AG04450 (cell line): ENCODE measurements around the gene PCDHA4. TPM values are rescaled to one million over a fixed set of nuclear protein-coding genes. Genes with fewer than 3 reads are reported as not detected.
"Not testable (repeated sequence)": the region's sequence is repeated elsewhere in the genome, so short reads cannot be mapped to it uniquely, and the experiment has no call there.

Source experiments
- CTCF ChIA-PET: fragments of 300-600, 350-600 bp; formaldehyde crosslinking; extraction: SDS; loops from one replicate; lab custom pipeline; 2022; ENCODE audit warnings: antibody characterized with exemption, inconsistent platforms; lab: Charles Lee
- POLR2A ChIA-PET: fragments of 350-600 bp; formaldehyde crosslinking; extraction: SDS; loops from one replicate; lab custom pipeline; 2021; ENCODE audit warnings: antibody characterized with exemption, inconsistent platforms; lab: Yijun Ruan, JAX
- DNase-seq: peaks from one replicate; pipeline ENCODE4 v3.0.0-alpha.2; 2011; ENCODE audit warnings: low read depth, low spot score
- H3K27ac ChIP-seq: one replicate; pipeline ENCODE4 v1.5.1; 2012; ENCODE audit warnings: low read depth, low read length, control low read depth
- H3K27me3 ChIP-seq: one replicate; pipeline ENCODE4 v1.6.0; 2012; ENCODE audit warnings: low read length; ENCODE audit not compliant: control insufficient read depth, insufficient read depth
- H3K4me3 ChIP-seq: 2 replicates; pipeline ENCODE4 v1.5.1; 2011; ENCODE audit warnings: mild to moderate bottlenecking, low read depth, low read length, control low read depth
- H3K9me3 ChIP-seq: 2 replicates; pipeline ENCODE4 v1.5.1; 2012; ENCODE audit warnings: low read length; ENCODE audit not compliant: control insufficient read depth, insufficient read depth
- CTCF ChIP-seq: IDR thresholded peaks from 2 replicates; pipeline ENCODE4 v1.5.1; 2011; ENCODE audit warnings: low read depth, low read length, control low read depth, inconsistent platforms
- polyA plus RNA-seq: library from polyadenylated mRNA; depleted of rRNA; stranded (reverse); fragments of >200 nt; gene quantifications from 2 replicates; pipeline ENCODE4 v1.2.3, GENCODE V29; 2011

Gene PCDHA4
- polyA plus RNA-seq, 1 experiment, result not detected

DNA sequence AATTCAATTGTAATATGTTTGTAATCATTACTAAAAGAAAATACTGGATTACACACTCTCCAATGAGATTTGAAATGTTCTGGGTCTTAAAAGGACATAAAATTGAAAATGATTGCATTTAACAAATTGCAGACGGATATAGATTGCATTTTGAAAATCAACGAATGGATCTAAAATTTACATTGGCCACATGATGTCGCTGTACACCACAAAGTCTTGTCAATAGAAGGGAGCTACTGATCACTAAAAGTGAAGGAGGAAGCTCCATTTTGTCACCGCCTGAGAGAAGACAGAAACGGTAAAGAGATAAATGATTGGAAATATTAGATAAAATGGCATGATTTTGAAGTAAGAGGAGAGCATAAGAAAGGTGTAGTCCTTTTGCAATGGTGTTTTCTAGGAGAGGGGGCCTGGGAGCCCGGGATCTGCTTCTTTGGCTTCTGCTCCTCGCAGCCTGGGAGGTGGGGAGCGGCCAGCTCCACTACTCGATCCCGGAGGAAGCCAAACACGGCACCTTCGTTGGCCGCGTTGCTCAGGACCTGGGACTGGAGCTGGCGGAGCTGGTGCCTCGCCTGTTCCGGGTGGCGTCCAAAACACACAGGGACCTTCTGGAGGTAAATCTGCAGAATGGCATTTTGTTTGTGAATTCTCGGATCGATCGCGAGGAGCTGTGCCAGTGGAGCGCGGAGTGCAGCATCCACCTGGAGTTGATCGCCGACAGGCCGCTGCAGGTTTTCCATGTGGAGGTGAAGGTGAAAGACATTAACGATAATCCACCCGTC is 20.8 kb upstream of the PCDHA4 start, which contains the start of gene PCDHA1:
Gene PCDHA1 (plus strand): TSS at position 236 of the 782 bp plus-strand sequence.
- no peak for TF ChIP-seq CTCF
- no peak within 1 kb of the TSS for H3K27ac ChIP-seq
- no peaks in the 10 kb centered on the region for H3K27me3 ChIP-seq
- no peak for DNase-seq
- peaks cover 38% of the 10 kb centered on the region for H3K9me3 ChIP-seq
- CTCF ChIA-PET, result no interaction called here
- H3K4me3 ChIP-seq, result no peak within 1 kb of the TSS
- POLR2A ChIA-PET, result no interaction called here

GRCh38 chr5:140787422-140787821 is 19.4 kb upstream of the PCDHA4 start:
- DNase-seq, H3K4me3 ChIP-seq, CTCF ChIA-PET, H3K27ac ChIP-seq, H3K27me3 ChIP-seq, POLR2A ChIA-PET: not testable (repeated sequence)
- peaks cover 38% of the 10 kb centered on the region for H3K9me3 ChIP-seq

DNA sequence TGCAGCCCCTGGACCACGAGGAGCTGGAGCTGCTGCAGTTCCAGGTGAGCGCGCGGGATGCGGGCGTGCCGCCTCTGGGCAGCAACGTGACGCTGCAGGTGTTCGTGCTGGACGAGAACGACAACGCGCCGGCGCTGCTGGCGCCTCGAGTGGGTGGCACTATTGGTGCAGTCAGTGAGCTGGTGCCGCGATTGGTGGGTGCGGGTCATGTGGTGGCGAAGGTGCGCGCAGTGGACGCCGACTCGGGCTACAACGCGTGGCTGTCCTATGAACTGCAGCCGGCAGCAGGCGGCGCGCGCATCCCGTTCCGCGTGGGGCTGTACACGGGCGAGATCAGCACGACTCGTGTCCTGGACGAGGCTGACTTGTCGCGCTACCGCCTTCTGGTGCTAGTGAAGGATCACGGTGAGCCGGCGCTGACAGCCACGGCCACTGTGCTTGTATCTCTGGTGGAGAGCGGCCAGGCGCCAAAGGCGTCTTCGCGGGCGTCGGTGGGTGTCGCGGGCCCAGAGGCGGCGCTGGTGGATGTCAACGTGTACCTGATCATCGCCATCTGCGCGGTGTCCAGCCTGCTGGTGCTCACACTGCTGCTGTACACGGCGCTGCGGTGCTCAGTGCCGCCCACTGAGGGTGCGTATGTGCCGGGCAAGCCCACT is 18.9 kb upstream of the PCDHA4 start:
- H3K27ac ChIP-seq, POLR2A ChIA-PET, CTCF ChIA-PET: not testable (repeated sequence)

GRCh38 chr5:140791089-140791488 is 15.8 kb upstream of the PCDHA4 start:
- Histone ChIP-seq H3K27ac (no peak overlapping the region), H3K27me3 (no peaks in the 10 kb centered on the region), H3K9me3 (peaks cover 33% of the 10 kb centered on the region), H3K4me3 (no peak overlapping the region)
- no peak for DNase-seq
- TF ChIP-seq CTCF, result no peak
- ChIA-PET CTCF (no interaction called here), POLR2A (no interaction called here)

More for the DNA sequence above, 18.9 kb upstream of the PCDHA4 start:
- H3K27me3 ChIP-seq, DNase-seq, H3K4me3 ChIP-seq: not testable (repeated sequence)
- H3K9me3 ChIP-seq, result peaks cover 35% of the 10 kb centered on the region

DNA sequence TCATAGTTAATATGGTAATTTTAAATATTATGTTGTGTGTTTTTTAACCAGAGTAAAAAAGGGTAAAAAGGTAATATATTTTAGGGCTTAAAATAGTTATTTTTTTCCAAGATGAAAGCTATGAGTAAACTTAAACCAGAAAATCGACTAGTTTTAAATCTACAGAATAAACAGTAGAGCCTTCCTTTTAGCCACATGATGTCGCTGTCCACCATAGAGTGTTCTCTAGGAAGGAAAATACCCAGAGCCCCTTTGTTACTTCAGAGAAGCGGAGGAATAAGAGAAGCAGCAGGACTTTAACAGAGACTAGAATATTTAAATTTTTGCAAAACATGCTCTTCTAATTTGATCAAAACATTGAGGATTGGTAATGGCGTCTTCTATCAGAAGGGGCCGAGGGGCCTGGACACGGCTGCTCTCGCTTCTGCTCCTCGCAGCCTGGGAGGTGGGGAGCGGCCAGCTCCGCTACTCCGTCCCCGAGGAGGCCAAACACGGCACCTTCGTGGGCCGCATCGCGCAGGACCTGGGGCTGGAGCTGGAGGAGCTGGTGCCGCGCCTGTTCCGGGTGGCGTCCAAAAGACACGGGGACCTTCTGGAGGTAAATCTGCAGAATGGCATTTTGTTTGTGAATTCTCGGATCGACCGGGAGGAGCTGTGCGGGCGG is 12.1 kb upstream of the PCDHA4 start, which contains the start of gene PCDHA2:
Gene PCDHA2 (plus strand): TSS at position 258 of the 664 bp plus-strand sequence.
- no peak for DNase-seq
- H3K4me3 ChIP-seq, result no peak within 1 kb of the TSS
- TF ChIP-seq CTCF, result no peak
- H3K9me3 ChIP-seq, result peaks cover 19% of the 10 kb centered on the region
- no peak within 1 kb of the TSS for H3K27ac ChIP-seq
- H3K27me3 ChIP-seq, result no peaks in the 10 kb centered on the region
- CTCF ChIA-PET, result no interaction called here
- POLR2A ChIA-PET, result no interaction called here

- Histone ChIP-seq H3K27me3 (no peaks in the 10 kb centered on the region), H3K4me3 (no peak overlapping the region), H3K9me3 (peaks cover 19% of the 10 kb centered on the region), H3K27ac (no peak overlapping the region)
- CTCF ChIA-PET, result no interaction called here
- TF ChIP-seq CTCF, result 0 out of 2 replicates have a peak, but pooled peaks have one; percentile 5
- no peak for DNase-seq
- POLR2A ChIA-PET, result no interaction called here
Measured at GRCh38 chr5:140795259-140795641, 11.6 kb upstream of the PCDHA4 start.

DNA sequence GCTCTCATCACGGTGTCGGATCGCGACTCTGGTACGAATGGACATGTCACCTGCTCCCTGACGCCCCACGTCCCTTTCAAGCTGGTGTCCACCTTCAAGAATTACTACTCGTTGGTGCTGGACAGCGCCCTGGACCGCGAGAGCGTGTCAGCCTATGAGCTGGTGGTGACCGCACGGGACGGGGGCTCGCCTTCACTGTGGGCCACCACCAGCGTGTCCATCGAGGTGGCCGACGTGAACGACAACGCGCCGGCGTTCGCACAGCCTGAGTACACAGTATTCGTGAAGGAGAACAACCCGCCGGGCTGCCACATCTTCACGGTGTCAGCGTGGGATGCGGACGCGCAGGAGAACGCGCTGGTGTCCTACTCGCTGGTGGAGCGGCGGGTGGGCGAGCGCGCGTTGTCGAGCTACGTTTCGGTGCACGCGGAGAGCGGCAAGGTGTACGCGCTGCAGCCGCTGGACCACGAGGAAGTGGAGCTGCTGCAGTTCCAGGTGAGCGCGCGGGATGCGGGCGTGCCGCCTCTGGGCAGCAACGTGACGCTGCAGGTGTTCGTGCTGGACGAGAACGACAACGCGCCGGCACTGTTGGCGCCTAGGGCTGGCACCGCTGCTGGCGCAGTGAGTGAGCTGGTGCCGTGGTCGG is 10.7 kb upstream of the PCDHA4 start:
- peaks cover 21% of the 10 kb centered on the region for H3K9me3 ChIP-seq
- H3K27me3 ChIP-seq, H3K27ac ChIP-seq, CTCF ChIA-PET, POLR2A ChIA-PET, H3K4me3 ChIP-seq, DNase-seq: not testable (repeated sequence)
